Measurements from ENCODE around the gene EFCAB11.

DNA sequence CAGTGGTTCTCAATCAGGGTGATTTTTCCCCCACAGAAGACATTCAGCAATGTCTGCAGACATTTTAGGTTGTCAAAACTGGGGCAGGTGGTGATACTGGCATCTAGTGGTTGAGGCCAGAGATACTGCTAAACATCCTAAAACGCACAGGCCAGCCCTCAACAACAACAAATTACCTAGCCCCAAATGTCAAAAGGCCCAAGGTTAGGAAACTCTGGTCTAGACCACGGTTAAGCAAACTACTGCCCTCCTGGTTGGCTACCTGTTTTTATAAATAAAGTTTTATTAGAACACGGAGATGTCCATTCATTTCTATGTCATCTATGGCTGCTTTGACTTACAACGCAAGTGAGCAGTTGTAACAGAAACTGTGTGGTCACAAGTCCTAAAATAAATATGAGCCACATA, 186.7 kb downstream of the EFCAB11 start:
- no peak for TF ChIP-seq MYC (IDR thresholded peaks at IDR 0.05; ENCODE audit: low read depth, low read length)
- no peak for TF ChIP-seq POLR2A (IDR thresholded peaks at IDR 0.05; ENCODE audit: extremely low read depth, insufficient read length)
- TF ChIP-seq, protein P1, sequence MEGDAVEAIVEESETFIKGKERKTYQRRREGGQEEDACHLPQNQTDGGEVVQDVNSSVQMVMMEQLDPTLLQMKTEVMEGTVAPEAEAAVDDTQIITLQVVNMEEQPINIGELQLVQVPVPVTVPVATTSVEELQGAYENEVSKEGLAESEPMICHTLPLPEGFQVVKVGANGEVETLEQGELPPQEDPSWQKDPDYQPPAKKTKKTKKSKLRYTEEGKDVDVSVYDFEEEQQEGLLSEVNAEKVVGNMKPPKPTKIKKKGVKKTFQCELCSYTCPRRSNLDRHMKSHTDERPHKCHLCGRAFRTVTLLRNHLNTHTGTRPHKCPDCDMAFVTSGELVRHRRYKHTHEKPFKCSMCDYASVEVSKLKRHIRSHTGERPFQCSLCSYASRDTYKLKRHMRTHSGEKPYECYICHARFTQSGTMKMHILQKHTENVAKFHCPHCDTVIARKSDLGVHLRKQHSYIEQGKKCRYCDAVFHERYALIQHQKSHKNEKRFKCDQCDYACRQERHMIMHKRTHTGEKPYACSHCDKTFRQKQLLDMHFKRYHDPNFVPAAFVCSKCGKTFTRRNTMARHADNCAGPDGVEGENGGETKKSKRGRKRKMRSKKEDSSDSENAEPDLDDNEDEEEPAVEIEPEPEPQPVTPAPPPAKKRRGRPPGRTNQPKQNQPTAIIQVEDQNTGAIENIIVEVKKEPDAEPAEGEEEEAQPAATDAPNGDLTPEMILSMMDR (IDR thresholded peaks at IDR 0.05; ENCODE audit: low read depth, low read length): peak; percentile 60
